Hepatocyte (in vitro differentiated cells): ENCODE measurements around the gene ENG.

Experiments used
- EZH2 ChIP-seq: fragments of 200-600 bp; sonication (generic); IDR thresholded peaks from 2 replicates; pipeline ENCODE4 v1.6.1; 2016; ENCODE audit warnings: antibody characterized with exemption, mild to moderate bottlenecking, borderline replicate concordance
- TF ChIP-seq, protein P1 (sequence below): fragments of 200-600 bp; sonication (generic); IDR thresholded peaks from 2 replicates; pipeline ENCODE4 v1.5.1; 2016; ENCODE audit warnings: antibody characterized with exemption, mild to moderate bottlenecking; ENCODE audit not compliant: poor library complexity

DNA sequence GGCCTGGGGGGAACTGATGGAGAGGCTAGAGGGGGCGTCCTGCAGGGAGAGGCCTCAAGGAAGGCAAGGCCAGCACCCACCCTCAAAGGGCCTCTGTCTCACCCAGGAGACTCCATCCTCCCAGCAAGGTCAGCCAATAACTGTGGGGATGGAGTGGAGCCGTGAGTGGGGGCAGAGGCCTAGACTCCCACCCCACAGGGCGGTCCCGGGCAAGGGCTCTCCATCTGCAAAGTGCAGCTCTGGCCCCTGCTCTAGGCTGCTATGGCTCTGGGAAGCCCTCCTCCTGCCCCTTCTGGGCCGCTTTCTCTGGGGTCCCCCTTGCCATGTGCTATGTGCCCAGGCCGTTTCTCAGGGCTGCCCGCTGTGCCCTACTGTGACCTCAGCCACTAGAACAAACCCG is 37.7 kb downstream of the ENG start:
- TF ChIP-seq, protein P1, sequence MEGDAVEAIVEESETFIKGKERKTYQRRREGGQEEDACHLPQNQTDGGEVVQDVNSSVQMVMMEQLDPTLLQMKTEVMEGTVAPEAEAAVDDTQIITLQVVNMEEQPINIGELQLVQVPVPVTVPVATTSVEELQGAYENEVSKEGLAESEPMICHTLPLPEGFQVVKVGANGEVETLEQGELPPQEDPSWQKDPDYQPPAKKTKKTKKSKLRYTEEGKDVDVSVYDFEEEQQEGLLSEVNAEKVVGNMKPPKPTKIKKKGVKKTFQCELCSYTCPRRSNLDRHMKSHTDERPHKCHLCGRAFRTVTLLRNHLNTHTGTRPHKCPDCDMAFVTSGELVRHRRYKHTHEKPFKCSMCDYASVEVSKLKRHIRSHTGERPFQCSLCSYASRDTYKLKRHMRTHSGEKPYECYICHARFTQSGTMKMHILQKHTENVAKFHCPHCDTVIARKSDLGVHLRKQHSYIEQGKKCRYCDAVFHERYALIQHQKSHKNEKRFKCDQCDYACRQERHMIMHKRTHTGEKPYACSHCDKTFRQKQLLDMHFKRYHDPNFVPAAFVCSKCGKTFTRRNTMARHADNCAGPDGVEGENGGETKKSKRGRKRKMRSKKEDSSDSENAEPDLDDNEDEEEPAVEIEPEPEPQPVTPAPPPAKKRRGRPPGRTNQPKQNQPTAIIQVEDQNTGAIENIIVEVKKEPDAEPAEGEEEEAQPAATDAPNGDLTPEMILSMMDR: no peak
- no peak for TF ChIP-seq EZH2
